ENCODE data around the gene PIBF1. TPM values are rescaled to one million over a fixed set of nuclear protein-coding genes. Genes with fewer than 3 reads are reported as not detected.

The PIBF1 gene
- total and polyA plus RNA-seq, 5 donors: 10.5 to 17.7 (median 12.4) TPM

DNA sequence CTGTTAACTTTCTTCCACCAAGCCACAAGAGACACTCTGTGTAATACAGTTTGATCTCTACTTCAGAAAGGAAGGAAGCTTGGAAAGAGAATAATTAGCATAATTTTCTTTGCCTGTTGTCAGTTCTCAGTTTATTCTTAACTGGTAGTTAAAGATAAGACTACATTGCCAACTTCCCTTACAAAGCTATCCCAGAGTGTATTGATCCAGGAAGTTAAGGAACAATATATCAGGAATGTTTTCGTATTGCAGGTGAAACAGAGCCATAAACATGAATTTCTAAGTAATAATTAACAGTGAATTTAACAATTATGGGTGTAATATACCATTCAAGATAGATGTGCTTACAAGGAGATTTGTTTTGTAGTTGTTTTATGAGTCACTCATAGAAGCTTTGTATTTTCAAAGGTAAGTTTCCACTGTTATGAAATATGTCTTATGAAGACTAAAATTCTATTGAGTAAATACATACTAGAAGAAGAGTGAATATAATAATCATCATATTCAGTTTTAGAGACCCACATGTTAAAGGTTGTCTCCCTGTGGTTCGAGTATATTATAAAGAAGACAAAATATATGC lies 188.5 kb downstream of the PIBF1 start:
- ATAC-seq: no peak
- no peak for DNase-seq
- no peaks in the 10 kb centered on the region for H3K9me3 ChIP-seq (ENCODE audit: control insufficient read depth, low read length)
- H3K27ac ChIP-seq (ENCODE audit: low read length): no peak overlapping the region
- intact Hi-C loops (cut with DNase I): no loop called here
- 86% methylated on average over 2 of the region's 2 CpGs for WGBS
- H3K4me3 ChIP-seq (ENCODE audit: low read length): no peak overlapping the region
- H3K4me1 ChIP-seq (ENCODE audit: control insufficient read depth, insufficient read depth, low read length): no peaks in the 10 kb centered on the region
- H3K27me3 ChIP-seq (ENCODE audit: control insufficient read depth, insufficient read depth): no peaks in the 10 kb centered on the region

DNA sequence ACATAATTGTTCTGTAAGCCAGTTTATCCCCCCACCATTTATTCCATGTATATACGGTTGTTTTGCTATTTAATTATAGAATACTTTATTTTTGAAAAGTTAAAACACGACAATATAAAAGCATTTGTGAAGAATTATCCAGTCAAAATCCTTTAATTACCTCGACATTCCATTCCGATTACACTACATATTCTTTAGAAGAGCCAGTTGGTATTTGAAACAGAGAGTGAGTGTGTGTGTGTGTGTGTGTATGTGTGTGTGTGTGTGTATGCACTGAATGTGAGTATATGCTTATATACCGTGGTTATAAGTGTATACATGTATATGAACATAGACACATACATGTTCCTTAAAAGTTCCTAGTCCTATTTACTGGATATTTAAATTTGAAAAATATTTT lies 189.0 kb downstream of the PIBF1 start:
- intact Hi-C loops (cut with DNase I): no loop called here
- H3K4me1 ChIP-seq (ENCODE audit: control insufficient read depth, insufficient read depth, low read length): no peaks in the 10 kb centered on the region
- no peak for DNase-seq
- no peak overlapping the region for H3K27ac ChIP-seq (ENCODE audit: low read length)
- H3K4me3 ChIP-seq (ENCODE audit: low read length): no peak overlapping the region
- ATAC-seq: no peak
- H3K27me3 ChIP-seq (ENCODE audit: control insufficient read depth, insufficient read depth): no peaks in the 10 kb centered on the region
- WGBS: 95% methylated on average over 5 of the region's 5 CpGs
- no peaks in the 10 kb centered on the region for H3K9me3 ChIP-seq (ENCODE audit: control insufficient read depth, low read length)

DNA sequence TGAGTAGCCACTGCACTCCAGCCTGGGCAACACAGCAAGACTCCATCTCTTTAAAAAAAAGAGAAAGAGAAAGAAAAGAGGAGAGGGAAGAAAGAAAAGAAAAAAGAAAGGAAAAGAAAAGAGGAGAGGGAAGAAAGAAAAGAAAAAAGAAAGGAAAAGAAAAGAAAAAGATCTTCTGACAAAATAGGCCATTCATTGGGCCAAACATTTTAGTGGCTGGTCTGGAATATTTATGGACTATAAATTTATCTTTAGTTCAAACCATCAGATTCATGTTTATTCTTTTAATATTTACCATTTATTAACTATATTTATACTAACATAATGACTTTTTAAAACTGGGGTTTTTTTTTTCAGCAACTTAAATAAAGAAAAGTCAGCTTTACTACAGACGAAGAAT lies 191.3 kb downstream of the PIBF1 start:
- intact Hi-C loops (cut with DNase I): no loop called here
- ATAC-seq (no peak), DNase-seq (no peak)
- Histone ChIP-seq H3K27ac (ENCODE audit: low read length) (no peak overlapping the region), H3K9me3 (ENCODE audit: control insufficient read depth, low read length) (no peaks in the 10 kb centered on the region), H3K4me1 (ENCODE audit: control insufficient read depth, insufficient read depth, low read length) (no peaks in the 10 kb centered on the region), H3K4me3 (ENCODE audit: low read length) (no peak overlapping the region), H3K27me3 (ENCODE audit: control insufficient read depth, insufficient read depth) (no peaks in the 10 kb centered on the region)
- 100% methylated on average over 1 of the region's 1 CpG for WGBS

DNA sequence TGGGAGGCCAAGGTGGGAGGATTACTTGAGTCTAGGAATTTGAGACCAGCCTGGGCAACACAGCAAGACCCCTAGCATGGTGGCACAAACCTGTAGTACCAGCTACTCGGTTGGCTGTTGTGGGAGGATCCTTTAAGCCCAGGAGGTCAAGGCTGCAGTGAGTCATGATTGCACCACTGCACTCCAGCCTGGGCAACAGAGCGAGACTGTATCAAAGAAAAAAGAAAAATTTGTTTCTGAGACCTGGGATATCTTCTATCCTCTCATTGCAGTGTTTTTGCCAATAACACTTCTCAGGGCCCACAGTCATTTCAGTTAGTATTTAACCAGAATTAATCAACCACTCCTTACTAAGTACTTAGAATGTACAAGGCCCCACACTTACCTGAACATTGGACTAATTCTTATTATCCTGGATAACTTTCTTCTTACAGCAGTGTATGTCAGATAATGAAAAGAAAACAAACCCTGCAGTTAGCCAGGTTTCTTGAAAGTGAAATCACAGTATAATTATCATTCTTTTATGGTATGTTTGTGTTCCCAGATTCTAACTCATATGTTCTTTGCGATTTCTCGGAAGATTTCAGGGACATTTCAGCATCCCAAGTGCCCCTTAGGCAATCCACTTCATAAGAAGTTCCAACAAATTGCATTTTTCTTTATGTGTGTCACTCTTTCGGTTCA lies 201.3 kb downstream of the PIBF1 start:
- ATAC-seq (no peak), DNase-seq (no peak)
- Histone ChIP-seq H3K27ac (ENCODE audit: low read length) (no peak overlapping the region), H3K9me3 (ENCODE audit: control insufficient read depth, low read length) (no peaks in the 10 kb centered on the region), H3K27me3 (ENCODE audit: control insufficient read depth, insufficient read depth) (no peaks in the 10 kb centered on the region), H3K4me1 (ENCODE audit: control insufficient read depth, insufficient read depth, low read length) (no peaks in the 10 kb centered on the region), H3K4me3 (ENCODE audit: low read length) (no peak overlapping the region)
- intact Hi-C loops (cut with DNase I): no loop called here
- WGBS: 91% methylated on average over 5 of the region's 5 CpGs

DNA sequence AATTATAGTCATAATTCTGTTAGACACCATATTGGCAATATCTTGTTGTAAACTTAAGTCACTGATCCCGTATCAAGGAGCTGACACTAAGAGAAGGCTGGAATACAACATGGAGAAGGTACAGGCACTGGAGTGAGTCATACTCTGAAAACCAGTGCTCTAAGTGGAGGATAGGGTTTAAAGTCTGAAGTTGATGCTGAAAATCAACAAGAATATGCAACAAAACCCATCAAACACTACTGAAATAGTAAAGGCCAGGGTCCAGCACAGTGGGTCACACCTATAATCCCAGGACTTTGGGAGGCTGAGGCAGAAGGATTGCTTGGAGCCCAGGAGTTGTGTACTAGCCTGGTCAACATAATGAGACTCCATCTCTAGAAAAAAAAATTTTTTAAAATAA lies 203.7 kb downstream of the PIBF1 start:
- WGBS: 97% methylated on average over 1 of the region's 1 CpG
- H3K4me3 ChIP-seq (ENCODE audit: low read length): no peak overlapping the region
- no peak overlapping the region for H3K27ac ChIP-seq (ENCODE audit: low read length)
- no peaks in the 10 kb centered on the region for H3K9me3 ChIP-seq (ENCODE audit: control insufficient read depth, low read length)
- no peaks in the 10 kb centered on the region for H3K4me1 ChIP-seq (ENCODE audit: control insufficient read depth, insufficient read depth, low read length)
- no peak for ATAC-seq
- intact Hi-C loops (cut with DNase I): no loop called here
- H3K27me3 ChIP-seq (ENCODE audit: control insufficient read depth, insufficient read depth): no peaks in the 10 kb centered on the region
- no peak for DNase-seq

DNA sequence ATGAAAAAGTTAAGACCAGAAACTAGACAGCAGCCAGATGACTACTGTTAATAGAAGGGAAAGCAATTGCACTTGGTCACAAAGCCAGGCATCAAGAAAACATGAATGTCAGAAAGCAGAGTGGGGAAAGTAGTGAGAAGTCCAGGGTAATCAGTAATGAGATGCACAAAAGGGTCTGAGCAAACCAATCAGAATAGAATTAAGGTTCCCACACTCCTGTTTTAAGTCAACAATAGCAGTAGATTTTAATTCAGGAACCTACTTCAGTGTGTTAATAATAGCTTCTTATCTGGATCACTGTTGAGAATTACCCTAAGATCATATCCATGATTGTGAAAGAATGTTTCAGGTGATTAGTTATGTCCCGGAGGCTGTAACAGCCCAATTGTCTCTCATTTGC lies 204.3 kb downstream of the PIBF1 start:
- H3K9me3 ChIP-seq (ENCODE audit: control insufficient read depth, low read length): no peaks in the 10 kb centered on the region
- 95% methylated on average over 1 of the region's 1 CpG for WGBS
- H3K27ac ChIP-seq (ENCODE audit: low read length): no peak overlapping the region
- H3K4me1 ChIP-seq (ENCODE audit: control insufficient read depth, insufficient read depth, low read length): no peaks in the 10 kb centered on the region
- no peak overlapping the region for H3K4me3 ChIP-seq (ENCODE audit: low read length)
- ATAC-seq: no peak
- H3K27me3 ChIP-seq (ENCODE audit: control insufficient read depth, insufficient read depth): no peaks in the 10 kb centered on the region
- no peak for DNase-seq
- intact Hi-C loops (cut with DNase I): no loop called here

DNA sequence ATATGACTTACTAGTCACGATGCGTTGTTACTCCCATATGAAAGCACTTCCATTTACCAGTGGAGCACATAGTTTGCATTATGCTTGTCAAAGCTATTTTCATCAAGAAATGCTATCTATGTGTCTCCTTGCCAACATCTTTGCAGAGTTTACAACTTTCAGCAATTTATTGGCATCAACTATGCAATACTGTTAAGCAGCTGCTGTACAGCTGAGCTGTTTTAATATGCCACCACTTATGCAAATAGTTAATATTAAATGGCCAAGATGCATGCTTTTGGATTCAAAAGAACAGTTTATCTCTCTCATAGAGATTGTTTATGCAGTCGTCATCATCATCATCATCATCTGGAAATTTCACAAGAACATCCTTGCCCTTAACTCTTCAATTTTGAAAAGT lies 209.0 kb downstream of the PIBF1 start:
- Histone ChIP-seq H3K27ac (ENCODE audit: low read length) (no peak overlapping the region), H3K4me3 (ENCODE audit: low read length) (no peak overlapping the region), H3K4me1 (ENCODE audit: control insufficient read depth, insufficient read depth, low read length) (no peaks in the 10 kb centered on the region), H3K9me3 (ENCODE audit: control insufficient read depth, low read length) (no peaks in the 10 kb centered on the region), H3K27me3 (ENCODE audit: control insufficient read depth, insufficient read depth) (no peaks in the 10 kb centered on the region)
- ATAC-seq (no peak), DNase-seq (no peak)
- intact Hi-C loops (cut with DNase I): no loop called here
- WGBS: 90% methylated on average over 3 of the region's 3 CpGs

DNA sequence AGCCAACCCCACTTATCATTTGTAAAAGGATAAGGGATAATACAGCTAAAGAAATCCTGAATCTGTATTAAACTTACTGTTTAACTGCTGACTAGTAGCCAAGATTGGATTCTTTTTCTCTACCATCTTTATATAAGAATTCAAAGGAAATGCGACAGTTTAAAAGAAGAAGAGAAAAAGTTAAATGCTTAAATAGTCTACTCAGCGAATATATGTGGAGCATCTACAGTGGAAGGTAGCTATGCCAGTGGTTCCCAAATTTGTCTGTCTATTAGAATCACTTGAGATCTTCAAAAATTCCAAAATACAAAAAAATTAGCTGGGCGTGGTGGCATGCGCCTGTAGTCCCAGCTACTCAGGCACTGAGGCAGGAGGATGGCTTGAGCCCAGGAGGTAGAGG lies 216.1 kb downstream of the PIBF1 start:
- over 99% methylated on average over 4 of the region's 4 CpGs for WGBS
- peaks cover 1% of the 10 kb centered on the region for H3K4me1 ChIP-seq (ENCODE audit: control insufficient read depth, insufficient read depth, low read length)
- H3K4me3 ChIP-seq (ENCODE audit: low read length): no peak overlapping the region
- intact Hi-C loops (cut with DNase I): no loop called here
- H3K27me3 ChIP-seq (ENCODE audit: control insufficient read depth, insufficient read depth): no peaks in the 10 kb centered on the region
- H3K9me3 ChIP-seq (ENCODE audit: control insufficient read depth, low read length): no peaks in the 10 kb centered on the region
- ATAC-seq (no peak), DNase-seq (no peak)
- H3K27ac ChIP-seq (ENCODE audit: low read length): no peak overlapping the region

DNA sequence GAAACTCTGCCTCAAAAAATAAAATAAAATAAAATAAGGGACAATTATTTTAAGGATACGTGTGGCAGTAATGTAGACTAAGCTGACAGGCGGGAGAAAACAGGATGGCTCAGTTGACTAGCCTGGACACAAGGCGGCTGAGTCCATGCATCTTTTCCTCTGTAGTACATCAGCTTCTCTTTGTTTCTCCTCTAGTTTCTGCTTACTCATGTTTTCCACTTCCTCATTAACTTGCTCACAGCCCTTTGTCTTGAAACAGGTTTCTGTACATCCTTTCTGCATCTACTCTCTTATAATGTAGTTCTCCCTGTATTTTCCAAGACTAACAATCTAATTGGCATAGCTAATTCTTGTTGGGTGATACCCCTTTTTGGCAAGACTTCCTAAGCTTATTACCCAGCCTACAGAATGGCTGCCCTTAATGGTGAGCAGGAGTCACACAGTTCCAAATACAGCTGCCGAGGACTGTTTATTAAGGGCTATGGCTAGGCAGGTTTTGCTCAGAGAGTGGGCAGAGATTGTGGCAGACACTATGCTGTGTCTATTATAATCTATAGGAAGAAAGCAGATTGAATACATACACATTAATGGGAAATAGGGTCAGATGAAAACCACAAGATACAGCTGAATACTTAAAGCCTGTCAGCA lies 218.2 kb downstream of the PIBF1 start:
- intact Hi-C loops (cut with DNase I): no loop called here

DNA sequence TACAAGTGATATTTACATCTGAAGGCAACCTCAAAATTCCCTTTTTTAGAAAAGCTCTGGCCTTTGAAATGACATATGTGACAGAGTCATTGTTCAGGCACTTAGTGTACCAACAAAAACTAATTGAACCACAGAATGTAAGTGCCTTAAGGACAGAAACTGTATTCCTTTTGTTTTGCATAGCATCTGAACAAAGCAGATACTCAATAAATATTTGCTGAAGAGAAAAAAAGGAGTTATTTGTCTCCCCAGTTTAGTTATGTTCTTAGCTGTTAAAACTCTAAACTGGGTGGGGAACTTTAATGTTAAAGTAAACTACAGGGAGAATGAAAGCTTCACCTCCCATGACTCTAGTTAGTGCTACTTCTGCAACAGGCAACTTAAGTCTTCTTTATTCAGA lies 220.0 kb downstream of the PIBF1 start:
- DNase-seq (no peak), ATAC-seq (no peak)
- Histone ChIP-seq H3K27me3 (ENCODE audit: control insufficient read depth, insufficient read depth) (no peaks in the 10 kb centered on the region), H3K9me3 (ENCODE audit: control insufficient read depth, low read length) (no peaks in the 10 kb centered on the region), H3K4me1 (ENCODE audit: control insufficient read depth, insufficient read depth, low read length) (peaks cover 1% of the 10 kb centered on the region), H3K4me3 (ENCODE audit: low read length) (no peak overlapping the region), H3K27ac (ENCODE audit: low read length) (no peak overlapping the region)
- intact Hi-C loops (cut with DNase I): no loop called here

More for the DNA sequence above, 218.2 kb downstream of the PIBF1 start:
- Histone ChIP-seq H3K27me3 (ENCODE audit: control insufficient read depth, insufficient read depth) (no peaks in the 10 kb centered on the region), H3K9me3 (ENCODE audit: control insufficient read depth, low read length) (no peaks in the 10 kb centered on the region), H3K4me3 (ENCODE audit: low read length) (no peak overlapping the region), H3K27ac (ENCODE audit: low read length) (no peak overlapping the region), H3K4me1 (ENCODE audit: control insufficient read depth, insufficient read depth, low read length) (peaks cover 1% of the 10 kb centered on the region)
- DNase-seq (no peak), ATAC-seq (peak in 1 of 2 donors; percentile 51)
- 88% methylated on average over 4 of the region's 4 CpGs for WGBS

DNA sequence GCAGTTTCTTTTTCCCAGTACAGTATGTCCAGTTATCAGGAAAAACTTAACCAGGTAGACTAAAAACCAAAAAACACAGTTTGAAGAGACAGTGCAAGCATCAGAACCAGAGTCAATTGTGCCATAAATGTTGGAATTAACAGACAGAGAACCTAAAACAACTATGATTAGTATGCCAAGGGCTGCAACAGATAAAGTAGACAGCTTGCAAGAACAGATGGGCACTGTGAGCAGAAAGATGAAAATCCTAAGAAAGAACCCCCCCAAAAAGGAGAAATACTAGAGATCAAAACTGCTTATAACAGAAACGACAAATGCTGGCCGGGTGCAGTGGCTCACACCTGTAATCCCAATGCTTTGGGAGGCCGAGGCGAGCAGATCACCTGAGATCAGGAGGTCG lies 229.8 kb downstream of the PIBF1 start:
- Histone ChIP-seq H3K4me1 (ENCODE audit: control insufficient read depth, insufficient read depth, low read length) (no peaks in the 10 kb centered on the region), H3K4me3 (ENCODE audit: low read length) (no peak overlapping the region), H3K27ac (ENCODE audit: low read length) (no peak overlapping the region), H3K9me3 (ENCODE audit: control insufficient read depth, low read length) (no peaks in the 10 kb centered on the region), H3K27me3 (ENCODE audit: control insufficient read depth, insufficient read depth) (no peaks in the 10 kb centered on the region)
- no peak for ATAC-seq
- DNase-seq: no peak
- 91% methylated on average over 5 of the region's 5 CpGs for WGBS
- intact Hi-C loops (cut with DNase I): no loop called here

Data from right cardiac atrium (tissue), 5 donors.